NCI-H510A treated with DMSO at 0.1 percent for 48 hours (cell line): ENCODE results near the gene NLRC5.
"Not testable (repeated sequence)": the region's sequence is repeated elsewhere in the genome, so short reads cannot be mapped to it uniquely, and the experiment has no call there.

Experiments
- DNase-seq: peaks from one replicate; lab custom pipeline; 2025; lab: John Stamatoyannopoulos, UW

NLRC5 gene

GRCh38 chr16:57049678-57050077 is 60.3 kb downstream of the NLRC5 start:
- DNase-seq = no peak

DNA sequence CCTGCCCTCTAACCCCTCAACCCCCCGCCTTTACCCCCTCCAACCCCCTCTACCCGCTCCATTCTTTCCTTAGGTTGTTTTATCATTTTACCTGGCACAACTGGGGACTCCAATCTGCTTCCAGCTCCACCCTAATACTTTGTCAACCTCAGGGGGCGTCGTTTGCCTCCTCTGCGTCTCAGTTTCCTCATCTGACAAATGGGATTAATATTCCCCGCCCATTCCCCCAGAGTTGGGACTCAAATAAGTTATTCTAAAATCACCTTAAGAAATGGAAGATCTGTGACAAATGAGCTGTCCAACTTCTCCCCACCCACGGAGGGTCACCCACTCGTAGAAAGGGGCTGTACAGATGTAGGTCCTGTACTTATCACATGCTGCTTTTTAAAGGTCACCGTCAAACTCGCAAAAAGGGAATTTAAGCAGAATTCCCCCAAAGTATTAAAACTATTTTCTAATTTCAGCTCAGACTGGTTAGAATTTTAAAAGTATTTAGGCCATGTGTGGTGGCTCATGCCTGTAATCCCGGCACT is 62.4 kb downstream of the NLRC5 start:
- no peak for DNase-seq

- DNase-seq = no peak
Observed at GRCh38 chr16:57053206-57053605, 63.8 kb downstream of the NLRC5 start.

GRCh38 chr16:57054338-57054737 is 65.0 kb downstream of the NLRC5 start:
- DNase-seq = no peak

DNA sequence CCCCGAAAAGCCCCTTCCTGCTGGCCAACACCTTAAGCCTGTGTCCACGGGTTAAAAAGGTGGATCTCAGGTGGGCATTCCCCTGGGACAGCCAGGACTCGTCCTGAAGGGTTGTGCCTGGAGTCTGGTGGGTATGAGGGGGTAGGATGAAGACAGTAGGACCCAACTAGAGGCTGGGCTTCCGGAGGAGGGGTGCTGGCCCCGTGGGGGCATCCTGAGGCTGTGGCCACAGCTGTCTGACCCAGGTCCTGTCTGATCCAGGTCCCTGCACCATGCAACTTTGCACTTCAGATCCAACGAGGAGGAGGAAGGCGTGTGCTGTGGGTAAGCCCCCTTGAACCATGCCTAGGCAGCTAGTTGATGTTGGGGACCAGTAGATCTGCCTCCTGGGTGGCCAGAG is 65.4 kb downstream of the NLRC5 start:
- no peak for DNase-seq

DNA sequence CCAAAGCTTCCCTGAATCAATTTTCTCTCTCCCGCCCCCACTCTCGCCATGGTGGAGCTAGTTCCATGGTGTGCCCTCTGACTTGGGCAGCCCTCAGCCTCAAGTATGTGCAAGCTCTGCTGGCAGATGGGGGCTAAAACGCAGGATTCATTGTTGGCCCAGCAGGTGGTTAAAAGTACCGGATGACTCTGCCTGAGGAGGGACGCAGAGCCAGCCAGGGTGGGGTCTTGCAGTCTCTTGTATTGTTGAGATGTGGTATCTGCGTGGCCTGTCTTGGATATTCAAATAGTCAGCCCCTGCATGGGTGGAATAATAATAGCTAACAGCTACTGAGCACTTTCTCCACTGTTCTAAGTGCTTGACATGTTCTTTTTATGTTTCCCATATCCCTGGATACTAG is 66.3 kb downstream of the NLRC5 start:
- no peak for DNase-seq

DNA sequence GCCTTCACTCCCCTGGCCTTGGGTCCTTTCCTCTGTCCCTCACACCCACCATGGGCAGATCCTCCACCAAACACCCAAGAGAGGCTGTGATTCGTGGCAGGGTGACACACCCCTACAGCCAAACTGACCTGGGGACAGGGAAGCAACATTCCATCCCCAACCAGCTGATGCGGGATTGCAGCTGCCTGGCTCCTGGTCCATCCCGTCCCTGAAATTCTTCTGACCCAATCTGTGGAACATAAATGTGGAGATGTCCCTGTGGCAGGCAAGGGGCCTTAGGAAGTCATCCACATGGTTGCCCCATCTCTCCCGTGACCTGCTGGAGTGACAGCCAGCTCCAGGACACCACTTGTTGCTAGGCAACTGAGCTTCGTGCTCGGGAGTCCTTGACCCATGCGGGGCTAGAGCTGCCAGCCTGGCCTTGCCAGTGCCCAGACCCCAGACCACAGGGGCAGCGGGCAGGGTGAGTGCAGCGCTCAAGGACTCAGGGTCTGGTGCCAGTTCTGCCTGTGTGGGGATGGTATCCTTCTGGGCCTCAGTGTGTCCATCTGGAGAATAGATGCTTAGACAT is 69.0 kb downstream of the NLRC5 start:
- no peak for DNase-seq

DNA sequence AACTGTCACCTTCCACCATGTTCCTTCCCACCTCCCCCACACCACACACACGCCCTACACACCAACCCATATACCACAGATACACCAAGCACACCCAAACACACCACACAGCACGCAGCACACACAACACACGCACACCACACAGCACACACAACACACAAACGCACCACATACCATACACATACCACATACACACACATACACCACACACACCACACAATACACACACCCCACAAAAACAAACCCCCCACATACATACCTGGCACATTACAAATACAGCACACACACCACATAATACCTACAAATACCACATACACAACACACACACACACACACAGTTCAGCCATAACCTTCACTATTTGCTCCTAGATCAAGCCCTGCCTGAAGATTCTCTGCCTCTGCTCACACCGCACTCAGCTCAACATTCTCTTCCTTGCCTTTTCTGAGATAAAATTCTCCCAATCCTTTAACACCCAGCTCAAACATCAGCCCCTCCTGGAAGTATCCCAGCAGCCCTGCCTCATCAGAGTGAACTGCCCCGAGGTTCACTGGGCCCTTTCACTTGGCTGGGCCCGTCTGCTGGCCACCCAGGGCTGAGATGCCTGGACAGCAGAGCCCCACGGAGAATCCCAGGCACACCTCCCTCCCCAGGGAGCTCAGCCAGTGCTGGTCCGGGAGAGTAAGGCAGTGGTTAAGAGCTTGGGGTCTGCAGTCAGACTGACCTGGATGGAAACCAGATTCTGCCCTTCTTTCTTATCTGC is 71.1 kb downstream of the NLRC5 start:
- no peak for DNase-seq

- DNase-seq = no peak
Observed at GRCh38 chr16:57061084-57061905, 71.9 kb downstream of the NLRC5 start.

DNA sequence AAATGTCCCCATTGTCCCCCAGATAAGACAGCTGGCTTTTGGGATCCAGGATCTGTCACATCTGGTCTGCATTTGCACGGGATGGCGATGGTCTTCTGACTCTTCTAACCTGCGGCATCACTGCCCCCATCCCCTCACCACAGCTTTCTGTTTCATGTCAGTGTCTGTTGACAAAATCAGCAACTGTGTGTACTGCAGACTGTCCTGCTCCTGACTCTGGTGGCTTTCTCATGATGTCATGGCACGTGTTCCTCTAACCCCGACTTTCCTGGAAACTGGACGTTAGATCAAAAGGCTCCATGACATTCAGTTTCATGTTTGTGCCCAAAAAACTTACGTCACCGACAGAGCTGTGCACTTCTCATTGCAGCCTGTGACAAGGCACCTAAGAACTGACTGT is 73.0 kb downstream of the NLRC5 start:
- no peak for DNase-seq

- not testable (repeated sequence) for DNase-seq
Observed at GRCh38 chr16:57063189-57063588, 73.8 kb downstream of the NLRC5 start.

- DNase-seq = no peak
Observed at GRCh38 chr16:57064995-57065394, 75.6 kb downstream of the NLRC5 start.

- DNase-seq = no peak
Observed at GRCh38 chr16:57066625-57067024, 77.3 kb downstream of the NLRC5 start.

- DNase-seq = no peak
Observed at GRCh38 chr16:57067347-57067746, 78.0 kb downstream of the NLRC5 start.

DNA sequence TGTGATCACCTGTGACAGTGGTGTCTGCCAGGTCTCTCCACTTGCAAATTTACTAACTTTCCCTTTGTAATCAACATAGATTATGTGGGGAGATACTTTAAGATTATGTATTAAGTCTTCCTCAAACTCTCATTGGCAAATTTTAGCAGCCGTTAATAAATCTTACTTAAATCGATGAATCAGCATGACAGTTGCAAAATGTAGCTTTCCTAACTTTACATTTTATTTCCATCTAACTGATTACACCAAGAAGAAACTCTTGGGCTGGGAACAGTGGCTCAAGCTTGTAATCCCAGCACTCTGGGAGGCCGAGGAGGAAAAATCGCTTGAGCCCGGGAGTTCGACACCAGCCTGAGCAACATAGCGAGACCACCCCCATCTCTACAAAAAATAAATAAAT is 79.7 kb downstream of the NLRC5 start:
- DNase-seq = no peak

- DNase-seq = no peak
Observed at GRCh38 chr16:57069635-57070370, 80.4 kb downstream of the NLRC5 start.

DNA sequence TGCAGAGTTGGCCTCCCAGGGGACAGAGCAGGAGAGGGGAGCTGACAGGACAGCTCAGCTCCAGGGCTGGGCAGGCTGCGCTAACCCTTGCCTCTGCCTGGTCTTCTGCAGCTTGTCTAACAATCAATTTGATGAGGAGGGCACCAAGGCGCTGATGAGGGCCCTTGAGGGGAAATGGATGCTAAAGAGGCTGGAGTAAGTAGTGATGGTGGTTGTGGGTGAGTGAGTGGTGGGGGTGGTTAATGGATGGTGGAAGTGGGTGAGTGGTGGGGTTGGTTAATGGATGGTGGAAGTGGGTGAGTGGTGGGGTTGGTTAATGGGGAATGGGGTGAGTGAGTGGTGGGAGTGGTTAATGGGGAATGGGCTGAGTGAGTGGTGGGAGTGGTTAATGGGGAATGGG is 81.1 kb downstream of the NLRC5 start:
- no peak for DNase-seq

DNA sequence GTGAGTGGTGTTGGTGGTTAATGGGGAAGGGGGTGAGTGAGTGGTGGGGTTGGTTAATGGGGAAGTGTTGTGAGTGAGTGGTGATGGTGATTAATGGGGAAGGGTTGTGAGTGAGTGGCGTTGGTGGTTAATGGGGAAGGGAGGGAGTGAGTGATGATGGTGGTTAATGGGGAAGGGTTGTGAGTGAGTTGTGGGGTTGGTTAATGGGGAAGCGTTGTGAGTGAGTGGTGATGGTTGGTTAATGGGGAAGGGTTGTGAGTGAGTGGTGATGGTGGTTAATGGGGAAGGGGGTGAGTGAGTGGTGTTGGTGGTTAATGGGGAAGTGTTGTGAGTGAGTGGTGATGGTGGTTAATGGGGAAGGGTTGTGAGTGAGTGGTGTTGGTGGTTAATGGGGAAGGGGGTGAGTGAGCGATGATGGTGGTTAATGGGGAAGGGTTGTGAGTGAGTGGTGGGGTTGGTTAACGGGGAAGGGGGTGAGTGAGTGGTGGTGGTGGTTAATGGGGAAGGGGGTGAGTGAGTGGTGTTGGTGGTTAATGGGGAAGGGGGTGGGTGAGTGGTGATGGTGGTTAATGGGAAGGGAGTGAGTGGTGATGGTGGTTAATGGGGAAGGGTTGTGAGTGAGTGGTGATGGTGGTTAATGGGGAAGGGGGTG is 81.8 kb downstream of the NLRC5 start:
- not testable (repeated sequence) for DNase-seq

GRCh38 chr16:57071831-57072582 is 82.7 kb downstream of the NLRC5 start:
- DNase-seq = no peak

- no peak for DNase-seq
Observed at GRCh38 chr16:57072616-57073275, 83.4 kb downstream of the NLRC5 start.
